Measurements from ENCODE around the gene NINJ2.
A peak's percentile ranks its signal among the peaks of the same experiment; 100 is the strongest.

The NINJ2 gene

DNA sequence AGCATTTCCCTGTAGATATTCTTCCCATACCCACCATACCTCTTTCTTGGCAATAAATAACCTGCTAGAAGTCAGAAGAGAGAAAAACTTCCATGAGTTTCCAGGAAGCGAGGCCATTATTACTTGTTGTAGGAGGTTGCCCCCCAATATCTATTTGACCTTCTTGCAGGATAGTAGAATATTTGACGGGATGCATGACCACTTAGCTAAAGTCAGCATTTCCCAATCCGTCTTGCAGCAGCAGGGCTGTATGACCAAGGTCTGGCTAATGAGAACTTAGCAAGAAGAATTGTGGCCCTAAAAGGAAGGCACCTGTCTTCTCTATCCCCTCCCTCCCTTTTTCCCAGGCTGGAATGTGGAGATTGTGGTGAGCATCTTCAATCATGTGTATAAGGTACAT, 51.5 kb downstream of the NINJ2 start:
- no peak for DNase-seq

- DNase-seq = no peak
These were observed 54.3 kb downstream of the NINJ2 start for GRCh38 chr12:608921-609320.

DNA sequence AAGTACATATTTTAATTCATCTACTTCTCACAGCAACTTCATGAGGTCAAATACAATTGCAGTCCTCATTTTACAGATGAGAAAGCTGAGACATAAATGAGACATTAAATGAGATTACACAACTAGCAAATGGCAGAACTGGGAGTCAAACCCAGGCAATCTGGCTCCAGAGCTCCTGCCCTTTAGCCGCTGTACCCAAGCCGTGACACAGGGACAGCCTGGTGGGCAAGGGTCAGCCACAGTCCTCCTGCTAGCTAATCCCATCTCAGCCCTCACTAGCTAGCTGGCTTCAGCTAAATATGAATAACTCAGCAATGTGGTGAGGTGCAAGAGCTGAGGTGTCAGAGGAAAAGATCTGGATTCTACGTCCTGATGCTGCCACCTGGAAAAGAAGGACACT, 54.8 kb downstream of the NINJ2 start:
- DNase-seq = no peak

- peak; percentile 19 for DNase-seq
These were observed 55.7 kb downstream of the NINJ2 start for GRCh38 chr12:607541-608001.

- DNase-seq = no peak
These were observed 58.3 kb downstream of the NINJ2 start for GRCh38 chr12:604956-605355.

DNA sequence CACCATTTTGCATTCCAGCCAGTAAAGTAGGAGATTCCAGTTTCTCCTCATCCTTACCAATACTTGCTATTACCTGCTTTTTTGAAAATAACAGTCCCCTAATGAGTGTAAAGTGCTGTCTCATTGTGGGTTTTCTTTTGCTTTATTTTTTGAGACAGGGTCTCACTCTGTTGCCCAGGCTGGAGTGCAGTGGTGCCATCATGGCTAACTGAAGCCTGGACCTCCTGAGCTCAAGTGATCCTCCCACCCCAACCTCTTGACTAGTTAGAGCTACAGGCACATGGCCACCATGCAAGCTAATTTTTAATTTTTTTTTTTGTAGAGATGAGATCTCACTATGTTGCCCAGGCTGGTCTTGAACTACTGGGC, 60.6 kb downstream of the NINJ2 start:
- no peak for DNase-seq

DNA sequence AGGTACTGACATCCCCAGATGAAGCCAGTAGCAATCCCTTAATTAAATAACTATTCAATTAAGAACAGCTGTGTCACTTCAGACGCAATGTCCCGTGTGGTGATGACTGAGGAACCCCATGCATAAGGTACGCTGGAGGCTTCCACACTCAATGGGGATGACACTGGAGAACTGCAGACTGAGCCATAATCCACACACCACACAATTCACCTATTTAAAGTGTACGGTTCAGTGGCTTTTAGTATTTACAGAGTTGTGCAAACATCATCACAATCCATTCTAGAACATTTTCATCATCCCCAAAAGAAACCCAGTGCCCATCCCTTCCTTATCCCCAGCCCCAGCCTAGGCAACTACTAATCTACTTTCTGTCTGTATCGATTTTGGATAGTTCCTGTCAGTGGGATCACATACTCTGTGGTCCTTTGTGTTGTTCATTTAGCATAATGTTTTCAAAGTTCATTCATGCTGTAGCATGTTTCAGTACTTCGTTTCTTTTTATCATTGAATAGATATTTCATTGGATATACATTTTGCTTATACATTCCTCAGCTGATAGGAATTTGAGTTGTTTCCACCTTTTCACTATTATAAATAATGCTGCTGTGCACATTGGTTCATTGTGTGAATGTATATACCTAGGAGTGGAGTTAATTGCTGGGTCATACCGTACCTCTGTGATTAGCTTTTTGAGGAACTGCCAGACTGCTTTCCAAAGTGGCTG, 61.1 kb downstream of the NINJ2 start:
- no peak for DNase-seq

- DNase-seq = no peak
These were observed 63.5 kb downstream of the NINJ2 start for GRCh38 chr12:599756-600155.

DNA sequence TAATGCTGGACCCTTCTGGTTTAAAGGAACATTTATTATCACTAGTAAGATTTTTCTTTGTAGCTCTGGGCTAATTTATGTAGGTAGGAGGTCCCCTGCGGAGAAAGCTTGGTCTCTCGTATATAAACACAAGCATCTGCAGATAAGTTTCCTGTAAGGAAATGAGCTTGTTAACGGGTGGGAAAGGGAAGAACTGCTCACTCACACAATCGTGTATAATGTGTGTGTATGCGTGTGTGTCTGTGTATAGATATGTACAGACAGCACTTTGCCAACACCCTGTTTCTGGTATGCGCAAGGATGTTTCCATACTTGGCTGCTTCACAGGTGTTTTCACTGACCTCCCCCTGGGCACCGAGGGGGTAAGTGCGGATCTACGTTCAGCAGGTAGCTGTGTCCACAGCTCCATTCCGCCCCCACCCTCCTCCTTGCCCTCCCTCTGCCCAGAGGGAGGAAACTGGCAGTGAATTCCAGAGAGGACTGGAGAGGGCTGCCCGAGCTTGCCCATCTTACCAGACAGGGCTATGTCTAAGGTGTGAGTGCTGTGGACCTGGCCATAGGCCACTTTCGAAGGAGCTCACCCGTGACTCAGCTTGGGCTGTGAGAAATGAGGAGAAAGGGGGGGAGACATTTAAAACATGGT, 65.2 kb downstream of the NINJ2 start:
- peak; percentile 27 for DNase-seq

- DNase-seq = no peak
These were observed 69.6 kb downstream of the NINJ2 start for GRCh38 chr12:593396-594270.

GRCh38 chr12:592024-592505, 71.2 kb downstream of the NINJ2 start:
- no peak for DNase-seq

DNA sequence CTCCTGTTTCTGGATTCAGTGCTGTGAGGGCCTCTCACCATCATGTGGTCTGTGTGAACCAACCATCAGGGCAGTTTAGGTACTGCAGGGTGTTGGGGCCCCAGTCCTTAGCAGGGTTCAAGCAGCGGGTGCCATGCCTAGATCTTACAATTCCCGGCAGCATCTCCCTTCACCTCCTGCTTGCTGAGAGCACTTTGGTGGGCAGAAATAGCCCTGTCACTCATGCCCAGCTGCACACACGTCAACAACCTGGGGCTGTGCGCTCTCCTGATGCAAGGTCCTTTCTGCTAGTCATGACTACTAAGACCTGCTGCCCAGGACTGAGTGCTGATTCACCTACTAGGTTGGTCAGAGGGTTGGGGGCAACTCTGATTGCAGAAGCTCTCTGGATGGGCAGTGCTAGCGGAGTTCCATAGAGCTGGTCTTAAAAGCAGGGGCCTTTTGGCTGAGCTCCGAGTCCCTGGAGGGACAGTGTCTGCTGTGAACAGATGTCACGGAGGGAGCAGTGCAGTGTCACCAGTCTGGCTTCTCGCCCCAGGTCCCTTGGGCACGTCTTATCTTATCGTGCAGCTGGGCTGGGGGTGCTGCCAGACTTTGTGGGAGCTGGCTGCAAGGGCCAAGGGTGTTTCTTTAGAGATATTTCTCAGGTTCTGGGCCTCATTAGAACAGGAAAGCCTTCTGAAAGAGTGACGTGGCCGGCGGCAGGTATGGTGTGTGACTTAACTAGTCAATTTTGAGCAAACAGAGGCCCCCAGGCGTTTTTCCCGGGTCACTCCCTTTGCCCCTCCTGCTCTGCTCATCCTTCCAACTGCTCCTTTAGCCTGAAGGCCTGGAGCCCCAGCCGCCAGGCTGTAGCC, 71.8 kb downstream of the NINJ2 start:
- no peak for DNase-seq

DNA sequence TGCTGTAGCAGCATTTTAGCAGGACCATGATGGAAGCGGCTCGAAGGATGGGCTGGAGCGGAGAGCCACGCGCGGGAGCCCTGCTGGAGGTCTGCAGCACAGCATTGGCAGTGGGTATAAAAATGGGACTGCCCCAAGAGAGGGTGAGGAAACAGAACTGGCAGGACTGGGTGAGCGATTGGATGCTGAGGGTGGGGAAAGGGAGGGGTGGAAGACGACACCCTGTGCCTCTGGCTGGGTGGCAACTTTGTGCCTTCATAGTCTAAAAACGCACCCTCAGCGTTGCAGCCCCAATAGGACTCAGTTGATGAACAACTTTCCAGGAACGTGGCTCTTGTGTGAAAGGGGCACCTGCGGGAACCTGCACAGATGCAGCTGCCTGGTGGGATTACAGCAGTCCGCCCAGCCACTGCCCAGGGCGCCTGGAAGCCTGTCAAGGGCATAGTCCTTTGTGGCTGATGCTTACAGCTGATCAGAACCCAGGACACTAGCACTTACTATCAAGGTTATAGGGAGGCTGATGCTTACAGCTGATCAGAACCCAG, 73.0 kb downstream of the NINJ2 start:
- DNase-seq = no peak

- no peak for DNase-seq
These were observed 74.6 kb downstream of the NINJ2 start for GRCh38 chr12:588646-589045.

GRCh38 chr12:588024-588322, 75.3 kb downstream of the NINJ2 start:
- DNase-seq = no peak

- no peak for DNase-seq
These were observed 75.9 kb downstream of the NINJ2 start for GRCh38 chr12:587132-588023.

DNA sequence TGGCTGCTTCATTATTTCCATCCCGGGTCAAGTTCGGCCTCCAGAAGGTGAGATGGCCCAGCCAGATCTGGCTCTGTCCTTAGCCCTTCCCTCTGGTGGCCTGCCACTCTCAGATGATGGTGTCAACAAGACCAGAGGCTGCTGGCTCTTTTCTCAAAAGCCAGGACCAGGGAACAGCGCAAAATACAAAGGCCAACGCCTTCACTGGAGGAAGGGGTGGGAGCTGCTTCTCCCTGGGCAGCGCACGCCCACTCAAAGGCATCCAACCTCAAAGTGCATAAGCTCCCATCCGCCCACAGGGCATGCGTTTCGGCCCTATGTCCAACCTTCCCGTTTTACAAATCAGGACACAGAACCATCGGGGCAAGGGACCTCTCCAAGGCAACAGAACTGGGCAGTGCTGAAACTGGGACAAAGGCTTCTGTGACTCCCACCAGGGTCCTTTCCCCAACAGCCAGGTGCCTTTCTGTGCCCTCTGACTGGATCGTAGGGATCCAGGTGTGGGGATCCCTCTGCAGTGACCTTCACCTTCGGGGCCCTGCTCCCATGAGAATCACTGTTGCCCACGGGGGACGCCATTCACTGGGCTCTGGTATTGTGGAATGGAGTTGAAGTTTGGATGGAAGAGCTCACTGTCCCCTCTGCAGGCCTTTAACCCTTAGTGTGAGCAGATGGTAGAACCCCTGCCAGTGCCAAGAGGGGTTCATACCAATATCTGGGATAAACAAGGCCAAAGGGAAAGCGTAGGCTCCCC, 76.8 kb downstream of the NINJ2 start:
- DNase-seq = no peak

DNA sequence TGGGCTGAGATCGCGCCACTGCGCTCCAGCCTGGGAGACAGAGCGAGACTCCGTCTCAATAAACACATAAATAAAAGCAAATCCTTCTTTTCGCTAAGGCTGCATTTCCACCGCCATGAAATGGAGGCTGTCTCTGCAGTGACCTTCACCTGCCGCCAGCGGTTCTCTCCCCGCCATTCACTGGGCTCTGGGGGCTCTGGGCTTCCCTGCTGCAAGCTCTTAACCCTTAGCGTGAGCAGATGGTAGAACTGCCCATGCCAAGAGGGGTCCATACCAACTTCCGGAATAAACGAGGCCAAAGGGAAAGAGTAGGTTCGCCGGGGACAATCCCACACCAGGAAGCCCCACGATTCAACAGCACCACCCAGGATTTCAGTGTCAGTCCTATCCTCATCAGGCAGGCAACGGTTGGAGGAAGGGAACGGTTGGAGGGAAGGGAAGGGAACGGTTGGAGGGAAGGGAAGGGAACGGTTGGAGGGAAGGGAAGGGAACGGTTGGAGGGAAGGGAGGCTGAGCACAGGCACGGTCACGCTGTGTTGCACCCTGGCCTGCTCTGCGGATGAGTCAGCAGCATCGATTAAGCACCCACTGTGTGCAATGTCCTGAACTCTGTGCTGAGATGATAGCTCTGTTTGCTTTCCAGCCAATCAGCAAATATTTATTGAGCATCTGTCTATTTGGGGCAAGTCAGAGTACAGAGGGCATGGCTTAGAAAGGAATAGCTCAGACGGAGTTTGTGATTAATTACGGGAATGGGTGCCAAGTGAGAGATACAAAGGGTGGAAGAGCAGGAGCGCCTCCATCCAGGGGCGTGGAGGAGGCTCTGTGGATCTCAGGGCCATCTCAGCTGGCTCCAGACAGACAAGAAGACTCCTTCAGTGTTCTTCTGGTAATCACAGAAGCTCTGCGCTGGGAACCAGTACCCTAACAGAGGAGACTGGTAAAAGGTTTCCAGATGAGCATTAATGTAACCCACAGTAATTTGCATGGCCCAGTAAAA, 77.9 kb downstream of the NINJ2 start:
- DNase-seq = no peak

GRCh38 chr12:583251-583869, 79.9 kb downstream of the NINJ2 start:
- no peak for DNase-seq
